ENCODE measurements around the gene FGD3. TPM values are rescaled to one million over a fixed set of nuclear protein-coding genes. Genes with fewer than 3 reads are reported as not detected.

Gene FGD3
- total and polyA plus RNA-seq, 2 of the 8 experiments (the other 6 are each of a cell fraction or from before 2014, with no cell fraction given), result 1.4 to 1.9 TPM

GRCh38 chr9:92948632-92949031 is 1.3 kb downstream of the FGD3 start (continued):
- TF ChIP-seq CHD7 (IDR thresholded peaks at IDR 0.05; ENCODE audit: insufficient replicate concordance, low read length), result no peak

Data from H1 (cell line).